ENCODE measurements around the gene UBE2D2. TPM values are rescaled to one million over a fixed set of nuclear protein-coding genes. Genes with fewer than 3 reads are reported as not detected.

Gene UBE2D2
- total and polyA plus RNA-seq, 2 of the 4 experiments (the other 2 are of a cell fraction), result 26.9 to 35.7 TPM

DNA sequence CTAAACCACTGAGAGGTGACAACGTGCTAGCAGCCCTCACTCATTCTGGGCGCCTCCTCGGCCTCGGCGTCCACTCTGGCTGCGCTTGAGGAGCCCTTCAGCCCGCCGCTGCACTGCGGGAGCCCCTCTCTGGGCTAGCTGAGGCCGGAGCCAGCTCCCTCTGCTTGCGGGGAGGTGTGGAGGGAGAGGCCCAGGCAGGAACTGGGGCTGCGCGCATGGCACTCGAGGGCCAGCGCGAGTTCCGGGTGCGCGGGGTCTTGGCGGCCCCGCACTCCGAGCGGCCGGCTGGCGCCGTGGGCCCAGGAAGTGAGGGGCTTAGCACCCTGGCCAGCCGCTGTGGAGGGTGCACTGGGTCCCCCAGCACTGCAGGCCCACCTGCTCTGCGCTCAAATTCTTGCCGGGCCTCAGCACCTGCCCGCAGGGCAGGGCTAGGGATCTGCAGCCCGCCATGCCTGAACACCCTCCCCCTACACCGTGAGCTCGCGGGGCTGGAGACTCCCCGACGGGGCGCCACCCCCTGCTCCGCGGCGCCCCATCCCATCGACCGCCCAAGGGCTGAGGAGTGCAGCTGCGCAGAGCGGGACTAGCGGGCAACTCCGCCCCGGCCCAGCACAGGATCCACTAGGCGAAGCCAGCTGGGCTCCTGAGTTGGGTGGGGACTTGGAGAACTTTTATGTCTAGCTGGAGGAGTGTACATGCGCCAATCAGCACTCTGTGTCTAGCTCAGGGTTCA is 11.8 kb upstream of the UBE2D2 start:
- H4K20me1 ChIP-seq (ENCODE audit: insufficient read depth, low read length), result no peaks in the 10 kb centered on the region

More for the DNA sequence above, 11.8 kb upstream of the UBE2D2 start:
- H2BK20ac ChIP-seq (ENCODE audit: low read depth, low read length), result no peak overlapping the region
- H3K36me3 ChIP-seq (ENCODE audit: control insufficient read depth, insufficient read depth, low read length), result no peaks in the 10 kb centered on the region
- 92% methylated on average over 12 of the region's 49 CpGs; no CpG with 5 or more reads in 1 of the 2 experiments for WGBS, 2 experiments (ENCODE audit: extremely low coverage in 2 of 2, insufficient read length in 1 of 2)
- no peaks in the 10 kb centered on the region for H3K79me1 ChIP-seq (ENCODE audit: low read depth in 1 of 2, low read length in 2 of 2)
- H2BK120ac ChIP-seq (ENCODE audit: low read depth, low read length), result no peak overlapping the region
- no TSS peak for BruUV-seq (replicated peaks)
- ATAC-seq (ENCODE audit: low read depth), result no peak
- H2BK5ac ChIP-seq (ENCODE audit: low read depth, low read length, poor library complexity, severe bottlenecking), result no peak overlapping the region
- no peak for DNase-seq
- in situ Hi-C loops (cut with MboI; ENCODE audit: low sequenced_read_pairs), result no loop called here
- H3K9me1 ChIP-seq (ENCODE audit: insufficient read depth, low read length), result no peaks in the 10 kb centered on the region
- no peak overlapping the region for H3K4me3 ChIP-seq (ENCODE audit: insufficient read depth, low read depth, low read length)
- no peaks in the 10 kb centered on the region for H3K4me1 ChIP-seq (ENCODE audit: control insufficient read depth, insufficient read depth, low read length)
- POLR2A ChIA-PET (ENCODE audit: unreplicated experiment), result no interaction called here
- H3K23ac ChIP-seq (ENCODE audit: low read depth, low read length), result no peak overlapping the region
- H3K18ac ChIP-seq (ENCODE audit: low read depth, low read length), result no peak overlapping the region
- CTCF ChIA-PET, result no interaction called here
- H4K8ac ChIP-seq (ENCODE audit: low read depth in 2 of 2, low read length in 2 of 2), result no peak overlapping the region
- no peak overlapping the region for H2AK5ac ChIP-seq (ENCODE audit: low read depth, low read length)
- TF ChIP-seq RAD21 (IDR thresholded peaks at IDR 0.05; ENCODE audit: low read length), result no peak
- TF ChIP-seq SMC3 (IDR thresholded peaks at IDR 0.05; ENCODE audit: low read depth, low read length), result no peak
- TF ChIP-seq CHD1 (IDR thresholded peaks at IDR 0.05; ENCODE audit: low read depth, low read length), result no peak
- TF ChIP-seq, protein P1, sequence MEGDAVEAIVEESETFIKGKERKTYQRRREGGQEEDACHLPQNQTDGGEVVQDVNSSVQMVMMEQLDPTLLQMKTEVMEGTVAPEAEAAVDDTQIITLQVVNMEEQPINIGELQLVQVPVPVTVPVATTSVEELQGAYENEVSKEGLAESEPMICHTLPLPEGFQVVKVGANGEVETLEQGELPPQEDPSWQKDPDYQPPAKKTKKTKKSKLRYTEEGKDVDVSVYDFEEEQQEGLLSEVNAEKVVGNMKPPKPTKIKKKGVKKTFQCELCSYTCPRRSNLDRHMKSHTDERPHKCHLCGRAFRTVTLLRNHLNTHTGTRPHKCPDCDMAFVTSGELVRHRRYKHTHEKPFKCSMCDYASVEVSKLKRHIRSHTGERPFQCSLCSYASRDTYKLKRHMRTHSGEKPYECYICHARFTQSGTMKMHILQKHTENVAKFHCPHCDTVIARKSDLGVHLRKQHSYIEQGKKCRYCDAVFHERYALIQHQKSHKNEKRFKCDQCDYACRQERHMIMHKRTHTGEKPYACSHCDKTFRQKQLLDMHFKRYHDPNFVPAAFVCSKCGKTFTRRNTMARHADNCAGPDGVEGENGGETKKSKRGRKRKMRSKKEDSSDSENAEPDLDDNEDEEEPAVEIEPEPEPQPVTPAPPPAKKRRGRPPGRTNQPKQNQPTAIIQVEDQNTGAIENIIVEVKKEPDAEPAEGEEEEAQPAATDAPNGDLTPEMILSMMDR (conservative IDR thresholded peaks at IDR 0.05; ENCODE audit: low read depth, low read length), result no peak
- TF ChIP-seq RCOR1 (IDR thresholded peaks at IDR 0.05; ENCODE audit: insufficient replicate concordance, low read length), result no peak
- no peak for TF ChIP-seq MXI1 (IDR thresholded peaks at IDR 0.05; ENCODE audit: borderline replicate concordance, low read depth, low read length)
- TF ChIP-seq CEBPB (IDR thresholded peaks at IDR 0.05; ENCODE audit: low read depth, low read length), result no peak
- no peak for TF ChIP-seq USF2 (IDR thresholded peaks at IDR 0.05; ENCODE audit: low read depth, low read length)
- TF ChIP-seq ELK1 (IDR thresholded peaks at IDR 0.05; ENCODE audit: borderline replicate concordance, low read depth, low read length), result no peak
- no peak for TF ChIP-seq POLR2A (IDR thresholded peaks at IDR 0.05; ENCODE audit: low read depth, low read length)
- no peak for TF ChIP-seq MAFK (IDR thresholded peaks at IDR 0.05; ENCODE audit: low read depth, low read length)
- no peak for TF ChIP-seq MAZ (IDR thresholded peaks at IDR 0.05; ENCODE audit: borderline replicate concordance, low read depth, low read length)
- no peak for TF ChIP-seq NFE2L2 (IDR thresholded peaks at IDR 0.05; ENCODE audit: low read depth, low read length)
- no peak for TF ChIP-seq BHLHE40 (IDR thresholded peaks at IDR 0.05; ENCODE audit: low read depth, low read length)
- TF ChIP-seq FOS (IDR thresholded peaks at IDR 0.05; ENCODE audit: low read depth, low read length), result no peak
- TF ChIP-seq RFX5 (IDR thresholded peaks at IDR 0.05; ENCODE audit: low read depth, low read length), result no peak
- no peak overlapping the region for H3K4me2 ChIP-seq (ENCODE audit: low read depth, low read length)
- no peak overlapping the region for H3K4ac ChIP-seq (ENCODE audit: low read depth, low read length)
- no peak overlapping the region for H4K5ac ChIP-seq (ENCODE audit: low read depth, low read length)
- H2BK15ac ChIP-seq (ENCODE audit: low read depth, low read length), result no peak overlapping the region
- no peak overlapping the region for H3K14ac ChIP-seq (replicated peaks; ENCODE audit: low read depth, low read length)
- dilution Hi-C loops (cut with HindIII; ENCODE audit: low sequenced_read_pairs, unreplicated experiment), result no loop called here
- no peak overlapping the region for H3K27ac ChIP-seq (ENCODE audit: insufficient read depth, low read length)
- H2AK9ac ChIP-seq (replicated peaks; ENCODE audit: low read depth, low read length, poor library complexity), result no peak overlapping the region
- no peak overlapping the region for H3K9ac ChIP-seq (ENCODE audit: low read depth, low read length)
- H3K56ac ChIP-seq (ENCODE audit: extremely low read depth, insufficient read depth, low read length), result no peak overlapping the region
- intact Hi-C loops (cut with micrococcal nuclease), result no loop called here
- H3K27me3 ChIP-seq (ENCODE audit: control insufficient read depth, insufficient read depth, low read length), result no peaks in the 10 kb centered on the region
- no peak overlapping the region for H4K91ac ChIP-seq (ENCODE audit: insufficient read depth, low read depth, low read length)
- H2AFZ ChIP-seq (replicated peaks; ENCODE audit: low read length, poor library complexity), result no peak overlapping the region
- no peaks in the 10 kb centered on the region; the same call in 1 of the 2 replicates for H3K9me3 ChIP-seq (ENCODE audit: control insufficient read depth, insufficient read depth, low read length)
